ENCODE measurements around the gene FXYD5. TPM values are rescaled to one million over a fixed set of nuclear protein-coding genes. Genes with fewer than 3 reads are reported as not detected.
A peak's percentile ranks its signal among the peaks of the same experiment; 100 is the strongest.

The FXYD5 gene
- total and polyA plus RNA-seq, 9 of the 15 experiments (the other 6 are each of a cell fraction or from before 2014, with no cell fraction given), result 104 to 537 (median 174) TPM

DNA sequence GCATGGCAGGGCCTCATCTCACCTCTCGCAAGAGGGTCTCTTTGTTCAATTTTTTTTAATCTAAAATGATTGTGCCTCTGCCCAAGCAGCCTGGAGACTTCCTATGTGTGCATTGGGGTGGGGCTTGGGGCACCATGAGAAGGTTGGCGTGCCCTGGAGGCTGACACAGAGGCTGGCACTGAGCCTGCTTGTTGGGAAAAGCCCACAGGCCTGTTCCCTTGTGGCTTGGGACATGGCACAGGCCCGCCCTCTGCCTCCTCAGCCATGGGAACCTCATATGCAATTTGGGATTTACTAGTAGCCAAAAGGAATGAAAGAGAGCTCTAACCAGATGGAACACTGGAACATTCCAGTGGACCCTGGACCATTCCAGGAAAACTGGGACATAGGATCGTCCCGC, 31.0 kb upstream of the FXYD5 start (continued):
- TF ChIP-seq ZNF707 (CRISPR knock-in tag; conservative IDR thresholded peaks at IDR 0.05) (no peak), DMBX1 (CRISPR knock-in tag; IDR thresholded peaks at IDR 0.05; ENCODE audit: borderline replicate concordance) (no peak), ZNF23 (CRISPR knock-in tag; IDR thresholded peaks at IDR 0.05) (no peak)

DNA sequence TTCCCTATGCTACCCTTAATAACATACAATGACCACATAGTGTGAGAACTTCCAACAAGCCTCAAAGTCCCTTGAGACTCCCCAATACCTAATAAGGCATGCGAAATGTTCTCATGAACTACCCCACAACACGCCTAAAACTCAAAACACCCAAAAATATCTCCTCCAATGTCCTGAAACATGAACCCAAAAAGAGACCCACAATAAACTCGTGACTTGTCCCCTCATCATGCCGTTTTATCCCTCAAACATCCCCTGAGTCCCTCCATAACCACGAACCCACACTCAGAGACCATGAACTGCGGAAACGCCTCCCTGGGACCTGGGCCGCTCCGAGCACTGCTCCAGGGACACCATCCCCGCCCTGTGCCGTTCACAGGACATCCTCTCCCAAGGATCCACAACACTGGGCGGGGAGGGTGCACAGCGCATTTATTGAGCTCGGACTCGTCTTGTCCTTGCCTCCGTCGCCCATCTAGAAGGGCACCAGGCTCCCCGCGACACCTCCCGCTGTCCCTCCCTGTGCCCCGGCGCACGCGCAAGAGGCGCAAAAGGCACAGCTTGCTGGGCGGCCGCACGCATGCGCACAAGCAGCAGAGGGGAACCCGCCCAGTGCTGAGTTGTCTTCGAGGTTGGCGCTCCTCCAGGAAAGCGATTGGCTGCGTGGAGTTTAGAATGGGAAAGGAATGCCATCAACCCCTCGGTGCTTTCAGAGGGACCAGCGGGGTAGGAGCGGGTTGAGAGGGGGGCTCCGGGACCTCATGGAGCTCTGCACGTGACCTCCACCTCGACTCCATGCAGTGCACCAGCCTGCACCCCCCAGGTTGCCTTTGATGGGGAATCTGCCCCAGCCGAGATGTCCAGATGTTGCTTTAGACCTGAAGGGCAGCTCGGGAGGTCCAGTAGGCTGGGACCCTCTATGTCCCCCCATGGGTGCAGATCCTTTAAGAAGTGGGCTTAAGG, 30.2 kb upstream of the FXYD5 start:
- H3K9me1 ChIP-seq (ENCODE audit: control insufficient read depth, insufficient read depth, low read length), result no peaks in the 10 kb centered on the region
- peaks cover 0 to 10% of the 10 kb centered on the region in 2 experiments; a peak in 1 of 5 replicates for H3K27me3 ChIP-seq (ENCODE audit: control insufficient read depth in 2 of 2, insufficient read depth in 2 of 2, low read length in 2 of 2)
- H3K4me1 ChIP-seq (replicated peaks in 1 of 2; ENCODE audit: control insufficient read depth in 2 of 2, insufficient read depth in 2 of 2, low read length in 2 of 2), result peaks cover 8 to 34% of the 10 kb centered on the region in 2 experiments; a peak in 4 of 5 replicates
- peak; percentile 98 for FAIRE-seq
- BruUV-seq (replicated peaks), result no TSS peak
- H3K27ac ChIP-seq (ENCODE audit: extremely low read depth, low read depth, low read length), result peak overlapping the region; percentile 29; the same call in 2 of the 3 replicates
- peak overlapping the region; percentile 99 for H2AFZ ChIP-seq (ENCODE audit: low read depth, low read length)
- POLR2A ChIA-PET, result interaction anchor here (0.5 to 1.4 kb wide), 7 partner anchors 17 to 428 kb away, joined by 3 to 5 read pairs (median 3); no protein-coding TSS in a partner anchor
- no peaks in the 10 kb centered on the region for H3K9me3 ChIP-seq (replicated peaks; ENCODE audit: control insufficient read depth, insufficient read depth, low read depth, low read length)
- H3K9ac ChIP-seq (ENCODE audit: insufficient read depth in 1 of 2, low read depth in 2 of 2, low read length in 2 of 2), result peak overlapping the region; percentile 67 to 92
- WGBS (ENCODE audit: insufficient coverage, low coverage, missing lambda C conversion rate), result 11% methylated on average over 42 of the region's 42 CpGs
- intact Hi-C loops (cut with micrococcal nuclease), result no loop called here
- H3K4me3 ChIP-seq, result peak overlapping the region; percentile 39
- in situ Hi-C loops (cut with MboI), result loop anchor here (5.0 kb wide), 1 partner anchor 57 kb away; no protein-coding TSS in a partner anchor
- peak; percentile 94 to 99 (median 98) for DNase-seq (ENCODE audit: extremely low read depth in 1 of 4, low spot score in 3 of 4)
- ATAC-seq, result peak; percentile 98
- no peaks in the 10 kb centered on the region for H3K36me3 ChIP-seq (ENCODE audit: control insufficient read depth, insufficient read depth, low read length)
- no peaks in the 10 kb centered on the region for H4K20me1 ChIP-seq (replicated peaks; ENCODE audit: control insufficient read depth, insufficient read depth, low read length)
- H3K79me2 ChIP-seq (ENCODE audit: control insufficient read depth, insufficient read depth, low read length), result no peaks in the 10 kb centered on the region
- CTCF ChIA-PET (ENCODE audit: low intra/inter-chr PET ratio), result no interaction called here
- peak overlapping the region; percentile 92 for H3K4me2 ChIP-seq (ENCODE audit: insufficient read depth, low read length)
- TF ChIP-seq DIDO1 (tag; IDR thresholded peaks at IDR 0.05; ENCODE audit: low read depth), result no peak
- TF ChIP-seq ETS2 (tag; IDR thresholded peaks at IDR 0.05; ENCODE audit: borderline replicate concordance, poor library complexity, severe bottlenecking), result no peak
- no peak for TF ChIP-seq SMC3 (conservative IDR thresholded peaks at IDR 0.05; ENCODE audit: insufficient read depth, low read depth, low read length)
- TF ChIP-seq FOXA1 (IDR thresholded peaks at IDR 0.05; ENCODE audit: borderline replicate concordance), result no peak
- TF ChIP-seq HSF4 (CRISPR knock-in tag; IDR thresholded peaks at IDR 0.05; ENCODE audit: borderline replicate concordance), result no peak
- TF ChIP-seq NFIC (IDR thresholded peaks at IDR 0.05), result peak; percentile 90
- no peak for TF ChIP-seq ZKSCAN8 (CRISPR knock-in tag; IDR thresholded peaks at IDR 0.05)
- TF ChIP-seq, protein P1, sequence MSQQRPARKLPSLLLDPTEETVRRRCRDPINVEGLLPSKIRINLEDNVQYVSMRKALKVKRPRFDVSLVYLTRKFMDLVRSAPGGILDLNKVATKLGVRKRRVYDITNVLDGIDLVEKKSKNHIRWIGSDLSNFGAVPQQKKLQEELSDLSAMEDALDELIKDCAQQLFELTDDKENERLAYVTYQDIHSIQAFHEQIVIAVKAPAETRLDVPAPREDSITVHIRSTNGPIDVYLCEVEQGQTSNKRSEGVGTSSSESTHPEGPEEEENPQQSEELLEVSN (IDR thresholded peaks at IDR 0.05; ENCODE audit: borderline replicate concordance in 1 of 2, extremely low read depth in 1 of 2, insufficient read depth in 1 of 2, insufficient read length in 1 of 2, low read depth in 1 of 2, low read length in 1 of 2, poor library complexity in 1 of 2, severe bottlenecking in 1 of 2), result peak; percentile 85 to 91
- TF ChIP-seq FIP1L1 (IDR thresholded peaks at IDR 0.05; ENCODE audit: low read depth, low read length, poor library complexity, severe bottlenecking), result no peak
- no peak for TF ChIP-seq KDM2B (CRISPR knock-in tag; IDR thresholded peaks at IDR 0.05)
- TF ChIP-seq SRF (CRISPR knock-in tag; IDR thresholded peaks at IDR 0.05), result peak in 1 of 2 experiments; percentile 40; a peak in 2 of 4 replicates
- 0 out of 2 replicates have a peak, but pooled peaks have one; percentile 54 for TF ChIP-seq SREBF2 (CRISPR knock-in tag; IDR thresholded peaks at IDR 0.05)
- TF ChIP-seq CBX8 (IDR thresholded peaks at IDR 0.05; ENCODE audit: borderline replicate concordance, extremely low read depth, low read depth, low read length, poor library complexity, severe bottlenecking), result no peak
- TF ChIP-seq MIER1 (IDR thresholded peaks at IDR 0.05; ENCODE audit: low read depth), result no peak
